H9 (cell line): Measurements from ENCODE around the gene BRD7. TPM values are rescaled to one million over a fixed set of nuclear protein-coding genes. Genes with fewer than 3 reads are reported as not detected.

Source experiments
- DNase-seq: peaks from one replicate; pipeline ENCODE4 v3.0.0-alpha.2; 2017
- H2AFZ ChIP-seq: one replicate; pipeline ENCODE4 v1.6.1; 2013; ENCODE audit warnings: mild to moderate bottlenecking, low read length, control low read depth, moderate library complexity
- H2AK5ac ChIP-seq: 2 replicates; pipeline ENCODE4 v1.6.1; 2013; ENCODE audit warnings: low read length, control low read depth, mixed read lengths; ENCODE audit not compliant: insufficient read length
- H2BK120ac ChIP-seq: one replicate; pipeline ENCODE4 v1.6.1; 2013; ENCODE audit warnings: low read depth, mild to moderate bottlenecking, low read length, control low read depth, inconsistent platforms; ENCODE audit not compliant: poor library complexity, severe bottlenecking
- H2BK12ac ChIP-seq: 2 replicates; pipeline ENCODE4 v1.6.1; 2013; ENCODE audit warnings: low read length, control low read depth, mixed read lengths, low read depth; ENCODE audit not compliant: insufficient read length
- H2BK15ac ChIP-seq: 2 replicates; pipeline ENCODE4 v1.6.1; 2013; ENCODE audit warnings: low read depth, low read length, control low read depth
- H2BK20ac ChIP-seq: one replicate; pipeline ENCODE4 v1.6.1; 2013; ENCODE audit warnings: low read depth, mild to moderate bottlenecking, low read length, control low read depth, inconsistent platforms; ENCODE audit not compliant: poor library complexity, severe bottlenecking
- H2BK5ac ChIP-seq: 2 replicates; pipeline ENCODE4 v1.6.1; 2013; ENCODE audit warnings: low read length, control low read depth, mixed read lengths; ENCODE audit not compliant: insufficient read length
- H3K14ac ChIP-seq: 2 replicates; pipeline ENCODE4 v1.6.1; 2013; ENCODE audit warnings: low read length, control low read depth; ENCODE audit not compliant: insufficient read depth
- H3K18ac ChIP-seq: 2 replicates; pipeline ENCODE4 v1.6.1; 2013; ENCODE audit warnings: low read depth, mild to moderate bottlenecking, mixed read lengths, low read length, control low read depth; ENCODE audit not compliant: insufficient read length
- H3K23ac ChIP-seq: 2 replicates; pipeline ENCODE4 v1.6.1; 2013; ENCODE audit warnings: low read length, control low read depth, mixed read lengths, low read depth; ENCODE audit not compliant: insufficient read length
- H3K23me2 ChIP-seq: 2 replicates; pipeline ENCODE4 v1.6.1; 2013; ENCODE audit warnings: low read depth, mild to moderate bottlenecking, mixed read lengths, low read length, control low read depth; ENCODE audit not compliant: insufficient read length, poor library complexity, severe bottlenecking
- H3K27ac ChIP-seq: 2 replicates; pipeline ENCODE4 v1.5.1; 2013; ENCODE audit warnings: low read length, control low read depth, mixed read lengths, low read depth; ENCODE audit not compliant: insufficient read length
- H3K27me3 ChIP-seq: 2 replicates; pipeline ENCODE4 v1.6.1; 2013; ENCODE audit warnings: low read length, control low read depth, inconsistent platforms; ENCODE audit not compliant: insufficient read depth
- H3K4ac ChIP-seq: 2 replicates; pipeline ENCODE4 v1.6.1; 2013; ENCODE audit warnings: low read depth, mild to moderate bottlenecking, control low read depth, inconsistent platforms, low read length, moderate library complexity
- H3K4me1 ChIP-seq: 2 replicates; pipeline ENCODE4 v1.6.1; 2013; ENCODE audit warnings: low read length, control low read depth, inconsistent platforms; ENCODE audit not compliant: insufficient read depth
- H3K4me2 ChIP-seq: 2 replicates; pipeline ENCODE4 v1.6.1; 2013; ENCODE audit warnings: low read length, control low read depth, mixed read lengths; ENCODE audit not compliant: insufficient read length, insufficient read depth
- H3K56ac ChIP-seq: 2 replicates; pipeline ENCODE4 v1.6.1; 2013; ENCODE audit warnings: low read depth, mild to moderate bottlenecking, mixed read lengths, low read length, control low read depth; ENCODE audit not compliant: insufficient read length
- H3K79me1 ChIP-seq: 2 replicates; pipeline ENCODE4 v1.6.1; 2013; ENCODE audit warnings: low read depth, mild to moderate bottlenecking, moderate library complexity, low read length, control low read depth, inconsistent platforms; ENCODE audit not compliant: insufficient read depth, poor library complexity, severe bottlenecking
- H3K79me2 ChIP-seq: 2 replicates; pipeline ENCODE4 v1.6.1; 2013; ENCODE audit warnings: low read length, control low read depth, inconsistent platforms; ENCODE audit not compliant: insufficient read depth
- H3K9ac ChIP-seq: 2 replicates; pipeline ENCODE4 v1.6.1; 2013; ENCODE audit warnings: low read length, control low read depth, mixed read lengths; ENCODE audit not compliant: insufficient read length; ENCODE audit errors: extremely low read depth
- H3K9me3 ChIP-seq: one replicate; pipeline ENCODE4 v1.6.1; 2013; ENCODE audit warnings: low read depth, low read length, inconsistent platforms; ENCODE audit not compliant: control insufficient read depth
- H3T11ph ChIP-seq: one replicate; pipeline ENCODE4 v1.6.1; 2013; ENCODE audit warnings: mild to moderate bottlenecking, low read length, control low read depth, inconsistent platforms
- H4K20me1 ChIP-seq: one replicate; pipeline ENCODE4 v1.6.1; 2013; ENCODE audit not compliant: control insufficient read depth, insufficient read length, insufficient read depth
- H4K5ac ChIP-seq: 2 replicates; pipeline ENCODE4 v1.6.1; 2013; ENCODE audit warnings: low read depth, mild to moderate bottlenecking, mixed read lengths, low read length, control low read depth; ENCODE audit not compliant: insufficient read length
- H4K8ac ChIP-seq: replicated peaks from 2 replicates; pipeline ENCODE4 v1.6.1; 2013; ENCODE audit warnings: low read length, control low read depth, mixed read lengths, low read depth; ENCODE audit not compliant: insufficient read length
- H4K91ac ChIP-seq: 2 replicates; pipeline ENCODE4 v1.6.1; 2013; ENCODE audit warnings: low read depth, mild to moderate bottlenecking, moderate library complexity, mixed read lengths, low read length, control low read depth; ENCODE audit not compliant: insufficient read length
- H3K27ac Mint-ChIP-seq, 3 experiments: 2 replicates in 2 of 3; 3 replicates in 1 of 3; pipeline ENCODE4 v1.8.0; 2020 to 2021; ENCODE audit warnings: mixed read lengths in 3 of 3, mild to moderate bottlenecking in 1 of 3, moderate library complexity in 1 of 3
- H3K27me3 Mint-ChIP-seq: 2 replicates; pipeline ENCODE4 v1.8.0; 2021; ENCODE audit warnings: low read depth, mild to moderate bottlenecking, moderate library complexity, mixed read lengths
- H3K36me3 Mint-ChIP-seq, 3 experiments: 2 replicates in 2 of 3; 3 replicates in 1 of 3; pipeline ENCODE4 v1.8.0; 2020 to 2021; ENCODE audit warnings: low read depth in 3 of 3, mixed read lengths in 3 of 3; ENCODE audit not compliant: insufficient read depth in 1 of 3
- H3K4me1 Mint-ChIP-seq, 2 experiments: 2 replicates each; pipeline ENCODE4 v1.8.0; 2020; ENCODE audit warnings: mixed read lengths in 2 of 2
- H3K4me3 Mint-ChIP-seq, 2 experiments: 2 replicates in 1 of 2; 3 replicates in 1 of 2; pipeline ENCODE4 v1.8.0; 2020 to 2021; ENCODE audit warnings: mild to moderate bottlenecking in 2 of 2, mixed read lengths in 2 of 2, moderate library complexity in 1 of 2
- H3K9me3 Mint-ChIP-seq, 2 experiments: 2 replicates in 1 of 2; 3 replicates in 1 of 2; pipeline ENCODE4 v1.8.0; 2020; ENCODE audit warnings: mild to moderate bottlenecking in 2 of 2, mixed read lengths in 2 of 2, moderate library complexity in 1 of 2
- CTCF ChIP-seq: fragments of 200-600 bp; sonication (generic); conservative IDR thresholded peaks from 3 replicates; pipeline ENCODE4 v1.8.0; 2021; ENCODE audit warnings: antibody characterized with exemption, mild to moderate bottlenecking
- WGBS: extraction: QIAGEN DNeasy Blood & Tissue Kit; methylation state at CpG from one replicate; pipeline ENCODE4 v1.1.7; 2013; ENCODE audit warnings: missing lambda C conversion rate, low lambda C conversion rate, mixed read lengths; ENCODE audit not compliant: insufficient read length; ENCODE audit errors: extremely low coverage; 5-methylcytosine and 5-hydroxymethylcytosine counted together
- total RNA-seq: library from RNA; stranded (reverse); gene quantifications from 2 replicates; pipeline ENCODE4 v1.2.1, GENCODE V29; 2021

Gene BRD7
- total RNA-seq, 1 experiment from 2014 or later: 112 TPM

DNA sequence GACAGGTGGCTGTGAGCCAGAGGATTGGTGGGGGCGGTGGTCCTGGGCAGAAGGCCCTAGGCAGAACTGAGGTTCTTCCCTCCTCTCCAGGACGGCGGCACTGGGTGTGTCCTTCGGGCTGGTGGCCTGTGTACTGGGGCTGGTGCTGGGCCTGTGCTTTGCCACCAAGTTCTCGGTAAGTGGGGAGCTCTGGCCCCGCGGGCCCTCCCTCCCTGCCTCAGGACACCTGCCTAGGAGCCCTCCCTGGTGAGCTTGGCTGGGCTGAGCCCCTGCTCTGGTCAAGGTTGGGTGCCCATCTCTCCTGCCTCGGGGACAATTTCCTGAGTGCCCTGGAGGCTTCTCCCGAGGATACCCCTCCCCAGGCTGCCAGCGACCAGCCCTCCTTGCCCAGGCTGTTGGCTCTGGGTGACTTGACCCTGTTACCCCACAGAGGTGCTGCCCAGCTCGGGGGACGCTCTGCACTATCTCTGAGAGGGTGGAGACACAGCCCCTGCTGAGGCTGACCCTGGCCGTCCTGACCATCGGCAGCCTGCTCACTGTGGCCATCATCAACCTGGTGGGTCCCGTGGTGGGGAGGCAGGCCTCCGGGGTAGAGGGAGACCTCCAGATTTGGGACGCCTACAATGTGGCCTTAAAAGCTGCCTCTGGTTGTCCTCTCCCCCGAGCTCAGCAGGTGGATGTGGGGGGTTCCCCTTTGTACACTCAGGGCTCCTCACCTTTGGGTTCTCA is 60.4 kb downstream of the BRD7 start:
- Histone ChIP-seq H4K8ac (no peak overlapping the region), H3K27me3 (no peaks in the 10 kb centered on the region), H3K79me2 (no peaks in the 10 kb centered on the region), H2AK5ac (no peak overlapping the region), H3K9ac (no peak overlapping the region), H3K27ac (no peak overlapping the region), H3K4me1 (no peaks in the 10 kb centered on the region), H4K91ac (no peak overlapping the region), H3K4ac (no peak overlapping the region), H2BK20ac (no peak overlapping the region), H3K4me2 (no peak overlapping the region), H3K79me1 (no peaks in the 10 kb centered on the region), H3K9me3 (no peaks in the 10 kb centered on the region), H2AFZ (no peak overlapping the region), H2BK12ac (no peak overlapping the region), H3K14ac (no peak overlapping the region), H3K23ac (no peak overlapping the region), H4K20me1 (no peaks in the 10 kb centered on the region), H2BK5ac (no peak overlapping the region), H2BK120ac (no peak overlapping the region), H3K18ac (no peak overlapping the region), H3T11ph (no peak overlapping the region), H4K5ac (no peak overlapping the region), H2BK15ac (no peak overlapping the region), H3K23me2 (no peaks in the 10 kb centered on the region), H3K56ac (no peak overlapping the region)
- no peaks in the 10 kb centered on the region for H3K9me3 Mint-ChIP-seq
- TF ChIP-seq CTCF: no peak
- no peak for DNase-seq
- peaks cover 0 to 9% (median 1%) of the 10 kb centered on the region in 3 experiments; a peak in 2 of 7 replicates for H3K36me3 Mint-ChIP-seq
- H3K27ac Mint-ChIP-seq: no peak overlapping the region
- H3K4me3 Mint-ChIP-seq: no peak overlapping the region
- WGBS: no CpG with 5 or more reads among the region's 18 CpGs
- 0 out of 4 replicates have a peak, but pooled peaks cover 0 to 3% of the 10 kb centered on the region in 2 experiments for H3K4me1 Mint-ChIP-seq
- H3K27me3 Mint-ChIP-seq: no peaks in the 10 kb centered on the region
